Measurements from ENCODE around the gene SARDH. TPM values are rescaled to one million over a fixed set of nuclear protein-coding genes. Genes with fewer than 3 reads are reported as not detected.

SARDH gene
- total RNA-seq, 1 donor from 2014 or later, result 1.1 TPM

GRCh38 chr9:133741716-133742115 is 3.6 kb upstream of the SARDH start:
- Mint-ChIP-seq H3K4me3 (ENCODE audit: low read depth) (no peak overlapping the region), H3K27me3 (ENCODE audit: low read depth) (peaks cover 12% of the 10 kb centered on the region), H3K4me1 (ENCODE audit: low read depth) (peaks cover 4% of the 10 kb centered on the region), H3K36me3 (ENCODE audit: low read depth) (no peaks in the 10 kb centered on the region), H3K9me3 (no peaks in the 10 kb centered on the region), H3K27ac (no peak overlapping the region)
- intact Hi-C loops (cut with micrococcal nuclease), result no loop called here
- no peak for DNase-seq (ENCODE audit: low spot score)

DNA sequence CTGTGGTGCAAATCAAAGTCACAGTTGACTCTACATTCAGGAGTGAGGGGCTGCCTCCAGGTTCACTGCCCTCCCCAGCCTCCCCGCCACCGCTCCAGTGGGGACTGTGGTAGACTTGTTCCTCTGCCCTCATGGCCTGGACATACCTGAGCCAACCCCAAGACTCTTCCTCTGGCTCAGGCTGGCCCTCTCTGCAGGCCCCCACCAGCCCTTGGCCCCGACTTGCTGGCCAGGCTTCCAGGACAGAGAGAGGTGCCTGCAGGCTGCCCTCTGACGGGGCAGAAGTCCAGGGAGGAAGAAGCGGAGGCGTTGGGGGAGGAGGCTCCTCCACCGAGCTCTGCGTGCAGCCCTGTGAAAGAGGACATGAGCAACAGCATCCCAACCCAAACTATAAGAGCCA is 2.8 kb upstream of the SARDH start:
- Mint-ChIP-seq H3K27ac (no peak overlapping the region), H3K9me3 (no peaks in the 10 kb centered on the region), H3K4me3 (ENCODE audit: low read depth) (no peak overlapping the region), H3K36me3 (ENCODE audit: low read depth) (no peaks in the 10 kb centered on the region), H3K27me3 (ENCODE audit: low read depth) (peaks cover 9% of the 10 kb centered on the region), H3K4me1 (ENCODE audit: low read depth) (peaks cover 4% of the 10 kb centered on the region)
- intact Hi-C loops (cut with micrococcal nuclease), result no loop called here
- DNase-seq (ENCODE audit: low spot score), result no peak

- Mint-ChIP-seq H3K4me3 (ENCODE audit: low read depth) (no peak overlapping the region), H3K4me1 (ENCODE audit: low read depth) (peaks cover 4% of the 10 kb centered on the region), H3K27ac (no peak overlapping the region), H3K36me3 (ENCODE audit: low read depth) (no peaks in the 10 kb centered on the region), H3K27me3 (ENCODE audit: low read depth) (peaks cover 6% of the 10 kb centered on the region), H3K9me3 (no peaks in the 10 kb centered on the region)
- no peak for DNase-seq (ENCODE audit: low spot score)
- intact Hi-C loops (cut with micrococcal nuclease), result no loop called here
Measured at GRCh38 chr9:133739408-133740280, 1.5 kb upstream of the SARDH start.

- Mint-ChIP-seq H3K27ac (no peak overlapping the region), H3K4me3 (ENCODE audit: low read depth) (no peak overlapping the region), H3K36me3 (ENCODE audit: low read depth) (no peaks in the 10 kb centered on the region), H3K4me1 (ENCODE audit: low read depth) (peaks cover 4% of the 10 kb centered on the region), H3K27me3 (ENCODE audit: low read depth) (no peaks in the 10 kb centered on the region), H3K9me3 (no peaks in the 10 kb centered on the region)
- no peak for DNase-seq (ENCODE audit: low spot score)
- intact Hi-C loops (cut with micrococcal nuclease), result no loop called here
Measured at GRCh38 chr9:133738640-133739225, 581 bp upstream of the SARDH start.

DNA sequence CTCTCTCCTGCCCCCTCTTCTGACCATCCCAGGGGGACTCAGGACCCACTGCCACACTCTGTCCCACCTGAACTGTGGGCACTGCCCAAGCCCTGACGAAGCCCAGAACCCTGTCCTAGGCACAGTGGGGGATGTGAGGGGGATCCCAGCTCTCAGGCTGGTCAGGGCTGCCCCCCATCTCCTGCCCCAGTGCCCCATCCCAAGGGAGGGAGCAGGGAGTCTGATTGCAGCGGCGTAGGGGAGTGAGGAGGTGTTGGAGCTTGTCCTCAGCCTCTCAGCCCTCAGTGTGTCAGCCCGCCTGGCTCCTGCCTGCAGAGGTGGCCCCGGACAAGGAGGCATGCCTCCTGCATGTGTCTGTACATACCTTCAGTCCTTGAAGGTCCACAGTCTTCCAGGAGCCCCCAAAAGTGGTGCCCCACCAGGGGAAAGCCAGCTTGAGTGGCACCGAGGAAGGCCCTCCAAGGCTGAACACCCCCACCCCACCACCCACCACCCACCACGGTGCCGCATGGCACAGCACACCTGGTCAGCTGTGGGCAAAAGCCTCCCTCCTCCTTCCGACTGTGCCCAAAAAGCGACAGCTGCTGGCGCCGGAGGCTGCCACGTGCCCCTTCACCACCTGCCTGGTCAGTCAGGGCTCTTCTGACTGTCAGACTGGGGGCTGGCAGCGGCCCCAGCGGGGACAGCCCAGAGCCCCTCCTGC is 930 bp downstream of the SARDH start:
- intact Hi-C loops (cut with micrococcal nuclease), result no loop called here
- no peak for DNase-seq (ENCODE audit: low spot score)
- Mint-ChIP-seq H3K27me3 (ENCODE audit: low read depth) (no peaks in the 10 kb centered on the region), H3K27ac (no peak overlapping the region), H3K4me1 (ENCODE audit: low read depth) (peaks cover 4% of the 10 kb centered on the region), H3K9me3 (no peaks in the 10 kb centered on the region), H3K36me3 (ENCODE audit: low read depth) (no peaks in the 10 kb centered on the region), H3K4me3 (ENCODE audit: low read depth) (no peak overlapping the region)

DNA sequence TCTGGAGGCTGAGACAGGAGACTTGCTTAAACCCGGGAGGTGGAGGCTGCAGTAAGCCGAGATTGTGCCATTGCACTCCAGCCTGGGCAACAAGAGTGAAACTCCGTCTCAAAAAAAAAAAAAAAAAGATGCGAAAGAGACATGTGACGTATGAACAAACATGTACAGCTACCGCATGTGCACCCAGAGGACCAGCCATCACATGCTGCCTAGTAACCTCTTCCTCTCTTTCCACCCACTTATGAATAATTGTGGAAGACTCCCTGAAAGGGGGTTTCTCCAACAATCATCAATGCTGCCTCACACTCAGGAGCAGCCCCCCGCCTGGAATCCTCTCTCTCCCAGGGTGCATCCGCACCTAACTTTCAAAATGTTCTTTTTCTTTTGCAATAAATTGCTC is 2.2 kb downstream of the SARDH start:
- H3K4me1 Mint-ChIP-seq (ENCODE audit: low read depth), result peaks cover 4% of the 10 kb centered on the region
- no peaks in the 10 kb centered on the region for H3K27me3 Mint-ChIP-seq (ENCODE audit: low read depth)
- no peak overlapping the region for H3K27ac Mint-ChIP-seq
- H3K4me3 Mint-ChIP-seq (ENCODE audit: low read depth), result no peak overlapping the region
- no peaks in the 10 kb centered on the region for H3K36me3 Mint-ChIP-seq (ENCODE audit: low read depth)
- DNase-seq (ENCODE audit: low spot score), result no peak
- no peaks in the 10 kb centered on the region for H3K9me3 Mint-ChIP-seq
- intact Hi-C loops (cut with micrococcal nuclease), result no loop called here

DNA sequence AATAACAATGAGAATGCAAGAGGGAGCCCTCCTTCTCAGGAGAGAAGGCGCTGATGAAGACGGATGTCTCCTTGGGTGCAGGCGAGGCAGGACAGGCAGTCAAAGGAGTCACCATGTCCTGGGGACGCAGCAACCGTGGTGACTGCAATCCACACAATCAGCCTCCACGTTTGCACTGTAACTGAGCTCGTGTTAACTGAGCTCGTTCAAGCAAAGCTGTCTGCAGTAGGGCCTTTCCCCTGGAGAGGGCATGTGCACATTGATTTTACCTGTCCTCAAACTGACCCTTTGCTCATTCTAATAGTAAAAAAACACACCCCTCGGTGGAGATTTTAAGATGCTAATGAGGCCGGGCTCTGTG is 2.8 kb downstream of the SARDH start:
- no peak overlapping the region for H3K27ac Mint-ChIP-seq
- intact Hi-C loops (cut with micrococcal nuclease), result no loop called here

DNA sequence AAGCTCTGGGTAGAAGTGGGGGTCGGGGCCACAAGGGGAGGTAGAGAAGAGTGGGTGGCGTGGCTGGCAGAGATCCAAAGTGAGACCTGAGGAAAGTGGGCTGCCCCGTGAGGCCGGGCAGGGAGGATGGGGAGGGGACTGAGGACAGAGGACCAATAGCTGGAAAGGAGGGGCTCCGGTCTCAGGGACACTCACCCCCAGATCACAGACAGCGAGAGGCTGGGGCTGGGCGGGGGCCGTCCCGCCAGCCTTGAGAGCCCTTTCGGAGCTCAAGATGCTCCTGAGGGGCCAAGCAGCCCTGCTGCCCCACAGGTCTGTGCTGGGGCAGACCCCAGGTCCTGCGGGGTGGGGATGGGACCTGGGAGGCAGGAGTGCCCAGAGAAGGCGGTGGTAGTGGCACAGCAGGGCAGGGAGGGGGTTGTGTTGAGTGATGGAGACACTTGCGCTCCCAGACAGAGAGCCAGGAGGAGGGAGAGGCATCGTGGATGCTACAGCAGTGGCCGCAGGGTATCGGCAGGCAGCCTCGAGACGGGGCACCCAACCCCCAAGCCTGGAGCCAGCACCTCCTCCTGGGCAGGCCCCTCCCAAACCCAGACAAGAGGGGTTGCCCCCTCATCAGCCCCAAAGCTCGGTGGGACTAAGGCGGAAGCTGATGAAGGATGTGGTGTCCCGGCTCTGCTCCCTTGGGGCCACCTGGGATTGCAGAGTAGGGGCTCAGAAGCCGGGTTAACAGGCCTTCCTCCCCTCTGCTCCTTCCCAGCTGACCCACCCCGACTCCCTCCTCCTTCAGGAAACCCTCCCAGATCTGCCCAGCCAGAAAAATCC is 3.4 kb downstream of the SARDH start:
- Mint-ChIP-seq H3K4me3 (ENCODE audit: low read depth) (no peak overlapping the region), H3K9me3 (no peaks in the 10 kb centered on the region), H3K36me3 (ENCODE audit: low read depth) (no peaks in the 10 kb centered on the region), H3K27ac (no peak overlapping the region), H3K4me1 (ENCODE audit: low read depth) (peaks cover 4% of the 10 kb centered on the region), H3K27me3 (ENCODE audit: low read depth) (no peaks in the 10 kb centered on the region)
- intact Hi-C loops (cut with micrococcal nuclease), result no loop called here
- no peak for DNase-seq (ENCODE audit: low spot score)

More for the DNA sequence above, 2.8 kb downstream of the SARDH start:
- Mint-ChIP-seq H3K36me3 (ENCODE audit: low read depth) (no peaks in the 10 kb centered on the region), H3K9me3 (no peaks in the 10 kb centered on the region), H3K4me3 (ENCODE audit: low read depth) (no peak overlapping the region), H3K4me1 (ENCODE audit: low read depth) (peaks cover 4% of the 10 kb centered on the region), H3K27me3 (ENCODE audit: low read depth) (no peaks in the 10 kb centered on the region)
- DNase-seq (ENCODE audit: low spot score), result no peak

DNA sequence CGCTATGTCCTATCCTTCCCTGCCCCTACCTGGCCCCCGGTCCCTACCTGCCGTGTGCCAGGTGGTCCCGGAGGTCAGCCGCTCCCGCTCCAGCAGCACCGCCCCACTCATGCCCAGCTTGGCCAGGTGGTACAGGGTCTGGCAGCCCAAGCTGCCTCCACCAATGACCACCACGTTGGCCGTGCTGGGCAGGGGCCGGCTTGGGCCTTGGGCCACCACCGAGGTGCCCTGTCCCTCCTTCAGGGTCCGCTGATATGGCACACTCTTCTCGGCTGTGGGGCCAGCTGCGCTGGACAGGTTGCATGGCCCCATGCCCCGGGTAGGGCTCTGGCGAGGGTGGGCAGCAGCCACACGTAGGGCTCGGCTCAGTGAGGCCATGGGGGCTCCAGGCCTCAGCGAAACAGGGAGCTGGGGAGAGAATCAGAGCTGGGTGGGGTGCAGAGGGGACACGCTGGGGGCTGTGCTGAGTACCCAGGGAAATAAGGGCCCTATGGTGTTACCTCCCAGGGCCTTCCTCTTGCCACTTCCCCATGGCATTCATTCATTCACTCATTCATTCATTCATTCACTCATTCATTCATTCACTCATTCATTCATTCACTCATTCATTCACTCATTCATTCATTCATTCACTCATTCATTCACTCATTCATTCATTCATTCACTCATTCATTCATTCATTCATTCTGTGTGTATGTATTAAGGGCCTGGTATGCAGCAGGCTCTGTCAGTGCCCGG is 4.2 kb downstream of the SARDH start:
- intact Hi-C loops (cut with micrococcal nuclease), result no loop called here
- Mint-ChIP-seq H3K27ac (no peak overlapping the region), H3K4me3 (ENCODE audit: low read depth) (no peak overlapping the region), H3K36me3 (ENCODE audit: low read depth) (no peaks in the 10 kb centered on the region), H3K4me1 (ENCODE audit: low read depth) (peaks cover 4% of the 10 kb centered on the region), H3K9me3 (no peaks in the 10 kb centered on the region), H3K27me3 (ENCODE audit: low read depth) (no peaks in the 10 kb centered on the region)
- no peak for DNase-seq (ENCODE audit: low spot score)

- Mint-ChIP-seq H3K4me1 (ENCODE audit: low read depth) (peaks cover 2% of the 10 kb centered on the region), H3K27me3 (ENCODE audit: low read depth) (no peaks in the 10 kb centered on the region), H3K9me3 (no peaks in the 10 kb centered on the region), H3K27ac (no peak overlapping the region), H3K36me3 (ENCODE audit: low read depth) (no peaks in the 10 kb centered on the region), H3K4me3 (ENCODE audit: low read depth) (no peak overlapping the region)
- intact Hi-C loops (cut with micrococcal nuclease), result no loop called here
- no peak for DNase-seq (ENCODE audit: low spot score)
Measured at GRCh38 chr9:133733421-133733795, 4.7 kb downstream of the SARDH start.

- no peak overlapping the region for H3K27ac Mint-ChIP-seq
- H3K4me3 Mint-ChIP-seq (ENCODE audit: low read depth), result no peak overlapping the region
- DNase-seq (ENCODE audit: low spot score), result no peak
- intact Hi-C loops (cut with micrococcal nuclease), result no loop called here
- no peaks in the 10 kb centered on the region for H3K9me3 Mint-ChIP-seq
- peaks cover under 1% of the 10 kb centered on the region for H3K4me1 Mint-ChIP-seq (ENCODE audit: low read depth)
- no peaks in the 10 kb centered on the region for H3K27me3 Mint-ChIP-seq (ENCODE audit: low read depth)
- no peaks in the 10 kb centered on the region for H3K36me3 Mint-ChIP-seq (ENCODE audit: low read depth)
Measured at GRCh38 chr9:133732639-133733408, 5.3 kb downstream of the SARDH start.

All from activated T-helper 2 cell treated with anti-CD3 and anti-CD28 coated beads, Interferon-gamma antibody, Interleukin-2, Interleukin-4, amounts not matched to agents 10 μg/mL and 5 μg/mL and 100 μg/mL, durations not matched to agents 14 hours and 24 hours and 36 hours (primary cell).